K562 (cell line): ENCODE results near the gene SLC35D3. TPM values are rescaled to one million over a fixed set of nuclear protein-coding genes. Genes with fewer than 3 reads are reported as not detected.

ENCODE experiments used
- ATAC-seq: fragments of 200-7000 bp; cut with Tn5 transposase; 3 replicates; pipeline ENCODE4 v1.9.1; 2020; ENCODE audit warnings: moderate library complexity
- BruUV-seq: library from RNA; stranded (reverse); fragments of 400-500 nt; replicated peaks from 2 replicates; lab custom pipeline; 2021; lab: Mats Ljungman, UMichigan
- CTCF ChIA-PET: fragments of 300-600 bp; formaldehyde crosslinking; extraction: SDS; loops from one replicate; lab custom pipeline; 2021; ENCODE audit warnings: low intra/inter-chr PET ratio; lab: Yijun Ruan, JAX
- POLR2A ChIA-PET: fragments of 300-600, 350-650 bp; sonication (Branson Sonifier 250); formaldehyde crosslinking; extraction: SDS; loops from one replicate; lab custom pipeline; 2021; ENCODE audit warnings: antibody characterized with exemption, inconsistent platforms; lab: Yijun Ruan, JAX
- DNase-seq, 4 experiments: peaks; one replicate each; pipeline versions ENCODE4 v3.0.0 to v3.0.0-alpha.2; 2011 to 2018; ENCODE audit warnings: low spot score in 3 of 4, mixed read lengths in 3 of 4; ENCODE audit errors: extremely low read depth in 1 of 4
- FAIRE-seq: peaks from 2 replicates; lab custom pipeline; 2011; peaks lifted over from hg19 to GRCh38; lab: Jason Lieb, UNC
- H2AFZ ChIP-seq: 2 replicates; pipeline ENCODE4 v1.6.0; 2011; ENCODE audit warnings: low read depth, low read length, control low read depth, inconsistent platforms
- H3K27ac ChIP-seq: fragments of 200-600 bp; 3 replicates; pipeline ENCODE4 v1.8.0; 2011; ENCODE audit warnings: low read depth, mild to moderate bottlenecking, control low read depth, inconsistent platforms, low read length, moderate library complexity, mixed read lengths; ENCODE audit errors: extremely low read depth
- H3K27me3 ChIP-seq, 2 experiments: fragments of 300-600 bp in 1 of 2; 2 replicates in 1 of 2; 3 replicates in 1 of 2; pipeline versions ENCODE4 v1.6.0 to v1.8.0; 2011; ENCODE audit warnings: inconsistent platforms in 2 of 2, low read length in 2 of 2, mild to moderate bottlenecking in 1 of 2, mixed read lengths in 1 of 2, moderate library complexity in 1 of 2; ENCODE audit not compliant: control insufficient read depth in 2 of 2, insufficient read depth in 2 of 2
- H3K36me3 ChIP-seq: fragments of 300-600 bp; 3 replicates; pipeline ENCODE4 v1.8.0; 2011; ENCODE audit warnings: mild to moderate bottlenecking, low read length, inconsistent platforms; ENCODE audit not compliant: control insufficient read depth, insufficient read depth
- H3K4me1 ChIP-seq, 2 experiments: fragments of 200-600 bp in 1 of 2; replicated peaks in 1 of 2; 2 replicates in 1 of 2; 3 replicates in 1 of 2; pipeline versions ENCODE4 v1.5.1 to v1.8.0; 2011; ENCODE audit warnings: inconsistent platforms in 2 of 2, low read length in 2 of 2, mild to moderate bottlenecking in 1 of 2, mixed read lengths in 1 of 2, moderate library complexity in 1 of 2; ENCODE audit not compliant: control insufficient read depth in 2 of 2, insufficient read depth in 2 of 2
- H3K4me2 ChIP-seq: 2 replicates; pipeline ENCODE4 v1.6.1; 2011; ENCODE audit warnings: low read length, control low read depth, inconsistent platforms, mixed read lengths; ENCODE audit not compliant: insufficient read depth
- H3K4me3 ChIP-seq: fragments of 200-600 bp; sonication (generic), shearing (Covaris generic); 2 replicates; pipeline ENCODE4 v1.5.1; 2016; ENCODE audit warnings: control low read depth, inconsistent platforms
- H3K79me2 ChIP-seq: fragments of 200-600 bp; 3 replicates; pipeline ENCODE4 v1.8.0; 2011; ENCODE audit warnings: low read length, inconsistent platforms; ENCODE audit not compliant: control insufficient read depth, insufficient read depth
- H3K9ac ChIP-seq, 2 experiments: 2 replicates each; pipeline versions ENCODE4 v1.6.0 to v1.6.1; 2011; ENCODE audit warnings: low read depth in 2 of 2, low read length in 2 of 2, control low read depth in 1 of 2, inconsistent platforms in 1 of 2, mild to moderate bottlenecking in 1 of 2, mixed read lengths in 1 of 2; ENCODE audit not compliant: insufficient read depth in 1 of 2
- H3K9me1 ChIP-seq: one replicate; pipeline ENCODE4 v1.6.0; 2011; ENCODE audit warnings: inconsistent platforms, mild to moderate bottlenecking, low read length, moderate library complexity; ENCODE audit not compliant: control insufficient read depth, insufficient read depth
- H3K9me3 ChIP-seq: replicated peaks from 2 replicates; pipeline ENCODE4 v1.5.1; 2011; ENCODE audit warnings: low read depth, low read length, inconsistent platforms; ENCODE audit not compliant: control insufficient read depth, insufficient read depth
- H4K20me1 ChIP-seq: replicated peaks from 2 replicates; pipeline ENCODE4 v1.6.1; 2011; ENCODE audit warnings: low read length, inconsistent platforms, mixed read lengths; ENCODE audit not compliant: control insufficient read depth, insufficient read depth
- MTA3 ChIP-seq: fragments of 450-650 bp; formaldehyde crosslinking; IDR thresholded peaks from 2 replicates; pipeline ENCODE4 v1.6.1; 2017; ENCODE audit warnings: mild to moderate bottlenecking, borderline replicate concordance
- POLR3A ChIP-seq: IDR thresholded peaks from 2 replicates; pipeline ENCODE4 v1.6.1; 2011; ENCODE audit warnings: borderline replicate concordance, mild to moderate bottlenecking, moderate library complexity; ENCODE audit not compliant: insufficient read length, insufficient read depth; ENCODE audit errors: extremely low read depth
- SMARCB1 ChIP-seq: IDR thresholded peaks from 2 replicates; pipeline ENCODE4 v1.6.1; 2011; ENCODE audit warnings: improper control_type of control experiment, low read depth; ENCODE audit not compliant: insufficient read length
- TAF1 ChIP-seq: IDR thresholded peaks from 2 replicates; pipeline ENCODE4 v1.6.1; 2011; ENCODE audit warnings: mild to moderate bottlenecking, low read length, moderate library complexity; ENCODE audit not compliant: insufficient read depth, control insufficient read depth, severe bottlenecking; ENCODE audit errors: extremely low read depth
- TRIM28 ChIP-seq: fragments of 450-650 bp; IDR thresholded peaks from 2 replicates; pipeline ENCODE4 v1.6.1; 2017
- ZNF174 ChIP-seq: fragments of 250-450 bp; sonication (Bioruptor Pico); IDR thresholded peaks from 2 replicates; pipeline ENCODE4 v1.4.0; 2020; ENCODE audit warnings: mild to moderate bottlenecking
- ZNF3 ChIP-seq: fragments of 250-450 bp; sonication (Bioruptor Pico); IDR thresholded peaks from 2 replicates; pipeline ENCODE4 v1.5.0; 2021; ENCODE audit warnings: mild to moderate bottlenecking, moderate library complexity
- ZSCAN32 ChIP-seq: fragments of 450-650 bp; formaldehyde crosslinking; IDR thresholded peaks from 2 replicates; pipeline ENCODE4 v1.4.0; 2020; ENCODE audit warnings: mild to moderate bottlenecking, moderate library complexity
- WGBS: fragments of 100-300 bp; shearing (Covaris generic); methylation state at CpG from one replicate; pipeline ENCODE4 v1.1.6; 2016; ENCODE audit warnings: low coverage, mixed read lengths; ENCODE audit not compliant: insufficient coverage; ENCODE audit errors: missing lambda C conversion rate; 5-methylcytosine and 5-hydroxymethylcytosine counted together
- in situ Hi-C: fragments of 300-500 bp; cut with MboI; formaldehyde crosslinking; loops from 4 replicates; pipeline ENCODE4 v1.15.0; 2018; ENCODE audit warnings: inconsistent platforms, mixed read lengths
- intact Hi-C: fragments of 100-400 bp; cut with micrococcal nuclease; formaldehyde crosslinking; loops from 2 replicates; pipeline ENCODE4 v1.14.2; 2022
- polyA plus RNA-seq, 8 experiments: library from polyadenylated mRNA; depleted of rRNA in 4 of 8; stranded (reverse) in 5 of 8; unstranded in 3 of 8; fragments of >200 nt; fragmentation: Nextera tagmentation in 2 of 8; fragmentation: Illumina TruSeq in 1 of 8; extraction: Ambion mirVana in 2 of 8; extraction: Trizol in 1 of 8; gene quantifications; 2 replicates each; pipeline versions ENCODE4 v1.2.1 to v1.2.3, GENCODE V29; 2011 to 2014; ENCODE audit warnings: inconsistent platforms in 1 of 8, missing spikeins in 1 of 8
- total RNA-seq, 7 experiments: library from RNA; depleted of rRNA in 6 of 7; stranded (reverse); fragments of >200 nt in 6 of 7; fragmentation: Illumina TruSeq in 2 of 7; extraction: Trizol in 2 of 7; gene quantifications; 2 replicates each; pipeline versions ENCODE4 v1.2.1 to v1.2.3, GENCODE V29; 2011 to 2021; ENCODE audit warnings: low replicate concordance in 1 of 7
- TF ChIP-seq, protein P1 (sequence below): sonication (generic); formaldehyde crosslinking; IDR thresholded peaks from 2 replicates; pipeline ENCODE4 v1.8.0; 2023; ENCODE audit warnings: mild to moderate bottlenecking, missing genetic modification reagents
- TF ChIP-seq, protein P2 (sequence below): sonication (generic); formaldehyde crosslinking; IDR thresholded peaks from 2 replicates; pipeline ENCODE4 v1.8.0; 2022; ENCODE audit warnings: missing genetic modification reagents, mild to moderate bottlenecking, borderline replicate concordance
- TF ChIP-seq, protein P3 (sequence below): sonication (generic); formaldehyde crosslinking; IDR thresholded peaks from 2 replicates; pipeline ENCODE4 v1.9.0; 2022; ENCODE audit warnings: mild to moderate bottlenecking, missing genetic modification reagents

SLC35D3 gene
- total and polyA plus RNA-seq, 9 of the 15 experiments (the other 6 are each of a cell fraction or from before 2014, with no cell fraction given) = not detected

DNA sequence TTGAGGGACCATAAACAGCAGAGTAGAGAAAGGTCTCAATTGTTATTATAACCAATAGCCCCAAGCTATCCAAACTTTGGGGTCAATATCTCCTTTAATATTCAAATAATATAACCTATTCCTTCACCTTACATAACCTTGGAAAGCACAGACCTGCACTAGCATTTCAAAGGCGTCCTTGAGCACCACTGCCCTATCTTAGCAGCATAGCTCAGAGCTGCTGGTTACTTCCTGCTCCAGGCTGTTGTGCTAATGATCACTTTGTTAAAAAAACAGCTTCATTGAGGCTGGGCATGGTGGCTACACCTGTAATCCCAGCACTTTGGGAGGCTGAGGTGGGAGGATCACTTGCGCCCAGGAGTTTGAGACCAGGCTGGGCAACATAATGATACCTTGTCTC, 10.5 kb downstream of the SLC35D3 start (continued):
- TF ChIP-seq, protein P1, sequence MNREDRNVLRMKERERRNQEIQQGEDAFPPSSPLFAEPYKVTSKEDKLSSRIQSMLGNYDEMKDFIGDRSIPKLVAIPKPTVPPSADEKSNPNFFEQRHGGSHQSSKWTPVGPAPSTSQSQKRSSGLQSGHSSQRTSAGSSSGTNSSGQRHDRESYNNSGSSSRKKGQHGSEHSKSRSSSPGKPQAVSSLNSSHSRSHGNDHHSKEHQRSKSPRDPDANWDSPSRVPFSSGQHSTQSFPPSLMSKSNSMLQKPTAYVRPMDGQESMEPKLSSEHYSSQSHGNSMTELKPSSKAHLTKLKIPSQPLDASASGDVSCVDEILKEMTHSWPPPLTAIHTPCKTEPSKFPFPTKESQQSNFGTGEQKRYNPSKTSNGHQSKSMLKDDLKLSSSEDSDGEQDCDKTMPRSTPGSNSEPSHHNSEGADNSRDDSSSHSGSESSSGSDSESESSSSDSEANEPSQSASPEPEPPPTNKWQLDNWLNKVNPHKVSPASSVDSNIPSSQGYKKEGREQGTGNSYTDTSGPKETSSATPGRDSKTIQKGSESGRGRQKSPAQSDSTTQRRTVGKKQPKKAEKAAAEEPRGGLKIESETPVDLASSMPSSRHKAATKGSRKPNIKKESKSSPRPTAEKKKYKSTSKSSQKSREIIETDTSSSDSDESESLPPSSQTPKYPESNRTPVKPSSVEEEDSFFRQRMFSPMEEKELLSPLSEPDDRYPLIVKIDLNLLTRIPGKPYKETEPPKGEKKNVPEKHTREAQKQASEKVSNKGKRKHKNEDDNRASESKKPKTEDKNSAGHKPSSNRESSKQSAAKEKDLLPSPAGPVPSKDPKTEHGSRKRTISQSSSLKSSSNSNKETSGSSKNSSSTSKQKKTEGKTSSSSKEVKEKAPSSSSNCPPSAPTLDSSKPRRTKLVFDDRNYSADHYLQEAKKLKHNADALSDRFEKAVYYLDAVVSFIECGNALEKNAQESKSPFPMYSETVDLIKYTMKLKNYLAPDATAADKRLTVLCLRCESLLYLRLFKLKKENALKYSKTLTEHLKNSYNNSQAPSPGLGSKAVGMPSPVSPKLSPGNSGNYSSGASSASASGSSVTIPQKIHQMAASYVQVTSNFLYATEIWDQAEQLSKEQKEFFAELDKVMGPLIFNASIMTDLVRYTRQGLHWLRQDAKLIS (CRISPR knock-in tag) = no peak
- no peak for TF ChIP-seq TAF1
- TF ChIP-seq SMARCB1 = no peak
- TF ChIP-seq ZNF174 (CRISPR knock-in tag) = no peak
- TF ChIP-seq ZSCAN32 (CRISPR knock-in tag) = no peak
- TF ChIP-seq TRIM28 = no peak

DNA sequence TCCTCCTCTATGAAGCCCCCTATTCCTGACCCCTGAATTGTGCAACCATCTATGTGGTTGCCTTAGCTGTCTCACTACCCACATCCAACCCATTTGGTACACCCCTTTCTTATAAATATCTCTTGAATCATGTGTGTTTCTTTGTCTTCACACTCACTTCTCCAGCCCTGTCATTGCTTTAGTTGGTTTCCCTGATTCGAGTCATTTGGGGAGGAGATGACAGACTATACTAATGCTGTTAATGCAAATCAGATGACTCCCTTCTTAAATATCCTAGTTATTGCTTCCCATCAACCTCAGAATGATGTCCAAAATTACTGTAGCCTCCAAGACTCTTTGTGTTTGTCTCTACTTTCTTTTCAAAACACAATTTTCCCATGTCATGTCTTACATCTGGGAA, 23.0 kb downstream of the SLC35D3 start:
- in situ Hi-C loops = no loop called here
- CTCF ChIA-PET = no interaction called here
- no peak for TF ChIP-seq MTA3
- TF ChIP-seq, protein P2, sequence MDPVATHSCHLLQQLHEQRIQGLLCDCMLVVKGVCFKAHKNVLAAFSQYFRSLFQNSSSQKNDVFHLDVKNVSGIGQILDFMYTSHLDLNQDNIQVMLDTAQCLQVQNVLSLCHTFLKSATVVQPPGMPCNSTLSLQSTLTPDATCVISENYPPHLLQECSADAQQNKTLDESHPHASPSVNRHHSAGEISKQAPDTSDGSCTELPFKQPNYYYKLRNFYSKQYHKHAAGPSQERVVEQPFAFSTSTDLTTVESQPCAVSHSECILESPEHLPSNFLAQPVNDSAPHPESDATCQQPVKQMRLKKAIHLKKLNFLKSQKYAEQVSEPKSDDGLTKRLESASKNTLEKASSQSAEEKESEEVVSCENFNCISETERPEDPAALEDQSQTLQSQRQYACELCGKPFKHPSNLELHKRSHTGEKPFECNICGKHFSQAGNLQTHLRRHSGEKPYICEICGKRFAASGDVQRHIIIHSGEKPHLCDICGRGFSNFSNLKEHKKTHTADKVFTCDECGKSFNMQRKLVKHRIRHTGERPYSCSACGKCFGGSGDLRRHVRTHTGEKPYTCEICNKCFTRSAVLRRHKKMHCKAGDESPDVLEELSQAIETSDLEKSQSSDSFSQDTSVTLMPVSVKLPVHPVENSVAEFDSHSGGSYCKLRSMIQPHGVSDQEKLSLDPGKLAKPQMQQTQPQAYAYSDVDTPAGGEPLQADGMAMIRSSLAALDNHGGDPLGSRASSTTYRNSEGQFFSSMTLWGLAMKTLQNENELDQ (CRISPR knock-in tag) = no peak
- no peak for TF ChIP-seq POLR3A
- TF ChIP-seq, protein P3, sequence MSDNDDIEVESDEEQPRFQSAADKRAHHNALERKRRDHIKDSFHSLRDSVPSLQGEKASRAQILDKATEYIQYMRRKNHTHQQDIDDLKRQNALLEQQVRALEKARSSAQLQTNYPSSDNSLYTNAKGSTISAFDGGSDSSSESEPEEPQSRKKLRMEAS (CRISPR knock-in tag) = no peak
- no peak for TF ChIP-seq ZNF3 (CRISPR knock-in tag)

More for the DNA sequence above, 23.0 kb downstream of the SLC35D3 start:
- H3K9ac ChIP-seq = no peak overlapping the region
- no peak overlapping the region for H3K27ac ChIP-seq
- ATAC-seq = no peak
- no peaks in the 10 kb centered on the region for H3K79me2 ChIP-seq
- H3K36me3 ChIP-seq = no peaks in the 10 kb centered on the region
- peaks cover 0 to 6% of the 10 kb centered on the region in 2 experiments; a peak in 2 of 5 replicates for H3K27me3 ChIP-seq
- 0% methylated on average over 1 of the region's 1 CpG for WGBS
- POLR2A ChIA-PET = interaction anchor here (0.6 kb wide), 1 partner anchor 1256 kb away, joined by 4 read pairs; no protein-coding TSS in a partner anchor
- no peaks in the 10 kb centered on the region for H3K9me1 ChIP-seq
- no peak for DNase-seq
- H3K9me3 ChIP-seq = no peaks in the 10 kb centered on the region
- BruUV-seq = no TSS peak
- H3K4me1 ChIP-seq = no peaks in the 10 kb centered on the region
- no peak for FAIRE-seq
- no peak overlapping the region for H2AFZ ChIP-seq
- no peak overlapping the region for H3K4me2 ChIP-seq
- intact Hi-C loops = no loop called here
- no peak overlapping the region for H3K4me3 ChIP-seq
- no peaks in the 10 kb centered on the region for H4K20me1 ChIP-seq
